Endothelial cell of umbilical vein (primary cell): Measurements from ENCODE around the gene CARD10. TPM values are rescaled to one million over a fixed set of nuclear protein-coding genes. Genes with fewer than 3 reads are reported as not detected.

Source experiments
- BruUV-seq: library from RNA; stranded (reverse); fragments of 400-500 nt; replicated peaks from 2 replicates; lab custom pipeline; 2021; lab: Mats Ljungman, UMichigan
- CTCF ChIA-PET: fragments of 300-600, 350-600 bp; sonication (Branson Sonifier 250); formaldehyde crosslinking; loops from one replicate; lab custom pipeline; 2021; ENCODE audit warnings: antibody characterized with exemption, inconsistent platforms; lab: Charles Lee
- POLR2A ChIA-PET: fragments of 300-600, 350-600 bp; sonication (Branson Sonifier 250); formaldehyde crosslinking; loops from one replicate; lab custom pipeline; 2021; ENCODE audit warnings: antibody characterized with exemption, inconsistent platforms; lab: Charles Lee
- DNase-seq: peaks from one replicate; pipeline ENCODE4 v3.0.0-alpha.2; 2011; ENCODE audit warnings: low read depth, low spot score
- FAIRE-seq: peaks from 2 replicates; lab custom pipeline; 2011; peaks lifted over from hg19 to GRCh38; lab: Jason Lieb, UNC
- H2AFZ ChIP-seq: 2 replicates; pipeline ENCODE4 v1.6.0; 2012; ENCODE audit warnings: low read depth, low read length, control low read depth, inconsistent platforms
- H3K27ac ChIP-seq: 2 replicates; pipeline ENCODE4 v1.5.1; 2011; ENCODE audit warnings: low read depth, mild to moderate bottlenecking, control low read depth, low read length, moderate library complexity; ENCODE audit not compliant: insufficient read depth
- H3K27me3 ChIP-seq, 2 experiments: 2 replicates each; pipeline versions ENCODE4 v1.6.0 to v1.6.1; 2011; ENCODE audit warnings: low read length in 2 of 2, mixed read lengths in 1 of 2; ENCODE audit not compliant: control insufficient read depth in 2 of 2, insufficient read depth in 2 of 2
- H3K36me3 ChIP-seq, 2 experiments: 2 replicates in 1 of 2; 3 replicates in 1 of 2; pipeline ENCODE4 v1.5.1; 2011; ENCODE audit warnings: low read length in 2 of 2, mild to moderate bottlenecking in 1 of 2, moderate library complexity in 1 of 2; ENCODE audit not compliant: control insufficient read depth in 2 of 2, insufficient read depth in 2 of 2; ENCODE audit errors: extremely low read depth in 1 of 2
- H3K4me1 ChIP-seq: 3 replicates; pipeline ENCODE4 v1.5.1; 2011; ENCODE audit warnings: mild to moderate bottlenecking, low read length; ENCODE audit not compliant: control insufficient read depth, insufficient read depth; ENCODE audit errors: extremely low read depth
- H3K4me2 ChIP-seq: 2 replicates; pipeline ENCODE4 v1.6.1; 2011; ENCODE audit warnings: low read length, control low read depth, mixed read lengths; ENCODE audit not compliant: insufficient read depth
- H3K4me3 ChIP-seq, 3 experiments: fragments of 200-600 bp in 1 of 3; sonication (generic), shearing (Covaris generic) in 1 of 3; replicated peaks in 1 of 3; 2 replicates each; pipeline ENCODE4 v1.5.1; 2011 to 2016; ENCODE audit warnings: control low read depth in 3 of 3, low read length in 3 of 3, mild to moderate bottlenecking in 2 of 3, inconsistent platforms in 1 of 3, low read depth in 1 of 3, moderate library complexity in 1 of 3; ENCODE audit not compliant: insufficient read depth in 1 of 3
- H3K79me2 ChIP-seq: 2 replicates; pipeline ENCODE4 v1.6.0; 2012; ENCODE audit warnings: low read length, inconsistent platforms; ENCODE audit not compliant: control insufficient read depth, insufficient read depth
- H3K9ac ChIP-seq: replicated peaks from 2 replicates; pipeline ENCODE3; 2011; ENCODE audit warnings: low read length, control low read depth; ENCODE audit not compliant: insufficient read depth; ENCODE audit errors: extremely low read depth
- H3K9me1 ChIP-seq: replicated peaks from 3 replicates; pipeline ENCODE4 v1.6.0; 2011; ENCODE audit warnings: mild to moderate bottlenecking, low read length; ENCODE audit not compliant: control insufficient read depth, insufficient read depth; ENCODE audit errors: extremely low read depth
- H3K9me3 ChIP-seq: replicated peaks from 2 replicates; pipeline ENCODE4 v1.5.1; 2012; ENCODE audit warnings: low read length, inconsistent platforms; ENCODE audit not compliant: control insufficient read depth, insufficient read depth
- H4K20me1 ChIP-seq: replicated peaks from 2 replicates; pipeline ENCODE3; 2011; ENCODE audit warnings: mild to moderate bottlenecking, low read length; ENCODE audit not compliant: control insufficient read depth, insufficient read depth; ENCODE audit errors: extremely low read depth
- CTCF ChIP-seq, 2 donors: IDR thresholded peaks; 1 replicate in 1 of 2; 2 replicates in 1 of 2; pipeline ENCODE4 v1.5.1; 2011; ENCODE audit warnings: low read length in 2 of 2, mild to moderate bottlenecking in 2 of 2, moderate library complexity in 2 of 2, control low read depth in 1 of 2, inconsistent platforms in 1 of 2, low read depth in 1 of 2; ENCODE audit not compliant: insufficient read depth in 1 of 2; ENCODE audit errors: extremely low read depth in 1 of 2
- EZH2 ChIP-seq: IDR thresholded peaks from 2 replicates; pipeline ENCODE4 v1.6.1; 2012; ENCODE audit warnings: borderline replicate concordance, low read depth, mild to moderate bottlenecking, moderate library complexity, low read length, inconsistent platforms; ENCODE audit not compliant: severe bottlenecking
- GATA2 ChIP-seq: IDR thresholded peaks from 2 replicates; pipeline ENCODE4 v1.7.0; 2011; ENCODE audit warnings: low read depth, mild to moderate bottlenecking, moderate library complexity, mixed read lengths, low read length; ENCODE audit not compliant: insufficient read length, insufficient read depth
- MAX ChIP-seq: IDR thresholded peaks from 2 replicates; pipeline ENCODE4 v1.6.1; 2011; ENCODE audit not compliant: insufficient read depth, insufficient read length
- MYC ChIP-seq: IDR thresholded peaks from one replicate; pipeline ENCODE4 v1.6.1; 2011; ENCODE audit warnings: mild to moderate bottlenecking, low read depth, low read length
- POLR2AphosphoS5 ChIP-seq: IDR thresholded peaks from 2 replicates; pipeline ENCODE4 v1.6.1; 2012; ENCODE audit warnings: low read depth, mild to moderate bottlenecking, control low read depth, low read length, moderate library complexity; ENCODE audit not compliant: insufficient read depth
- dilution Hi-C: fragments of 300-500 bp; cut with MboI; formaldehyde crosslinking; loops from one replicate; pipeline ENCODE4 v1.15.0; 2019; ENCODE audit warnings: low sequenced_read_pairs; ENCODE audit not compliant: extremely low pct_ligation_motif_present
- intact Hi-C: fragments of 100-400 bp; cut with micrococcal nuclease; formaldehyde crosslinking; loops from one replicate; pipeline ENCODE4 v1.10.0; 2022
- polyA plus RNA-seq, 4 experiments: library from polyadenylated mRNA; depleted of rRNA in 3 of 4; stranded (reverse) in 3 of 4; unstranded in 1 of 4; fragments of >200 nt; gene quantifications; 2 replicates each; pipeline versions ENCODE4 v1.2.1 to v1.2.3, GENCODE V29; 2011 to 2012; ENCODE audit warnings: missing spikeins in 1 of 4
- total RNA-seq: library from RNA; stranded (reverse); gene quantifications from 2 replicates; pipeline ENCODE4 v1.2.3, GENCODE V29; 2021

CARD10 gene
- total and polyA plus RNA-seq, 2 donors (not counting 3 experiments of a cell fraction or from before 2014, with no cell fraction given), result 36.1 to 39.5 TPM

- Histone ChIP-seq H3K27me3 (no peaks in the 10 kb centered on the region), H3K9ac (no peak overlapping the region), H3K27ac (no peak overlapping the region), H3K9me1 (no peaks in the 10 kb centered on the region), H3K79me2 (peaks cover 33% of the 10 kb centered on the region), H3K9me3 (no peaks in the 10 kb centered on the region), H4K20me1 (no peaks in the 10 kb centered on the region), H3K4me3 (no peak overlapping the region), H2AFZ (no peak overlapping the region), H3K4me1 (peaks cover 21% of the 10 kb centered on the region), H3K36me3 (peaks cover 12 to 16% of the 10 kb centered on the region in 2 experiments), H3K4me2 (no peak overlapping the region)
- ChIA-PET CTCF (no interaction called here), POLR2A (no interaction called here)
- FAIRE-seq (no peak), DNase-seq (no peak)
- intact Hi-C loops, result no loop called here
- dilution Hi-C loops, result no loop called here
- no peak for TF ChIP-seq CTCF (IDR thresholded peaks at IDR 0.05; ENCODE audit: extremely low read depth in 1 of 2, insufficient read depth in 1 of 2, low read depth in 1 of 2, low read length in 2 of 2)
- TF ChIP-seq MAX, result no peak
- no peak for TF ChIP-seq EZH2
- TF ChIP-seq POLR2AphosphoS5, result no peak
- TF ChIP-seq MYC, result no peak
- no peak for TF ChIP-seq GATA2
- BruUV-seq, result no TSS peak
Observed at GRCh38 chr22:37514526-37515051, 4.6 kb downstream of the CARD10 start.
